HG02588 (cell line): ENCODE data around the gene FSD1L.

Experiments
- ATAC-seq: cut with Tn5 transposase; IDR thresholded peaks from one replicate; pipeline ENCODE4 v1.9.1; 2021; ENCODE audit warnings: mild to moderate bottlenecking, moderate library complexity; ENCODE audit not compliant: unreplicated experiment

Gene FSD1L

DNA sequence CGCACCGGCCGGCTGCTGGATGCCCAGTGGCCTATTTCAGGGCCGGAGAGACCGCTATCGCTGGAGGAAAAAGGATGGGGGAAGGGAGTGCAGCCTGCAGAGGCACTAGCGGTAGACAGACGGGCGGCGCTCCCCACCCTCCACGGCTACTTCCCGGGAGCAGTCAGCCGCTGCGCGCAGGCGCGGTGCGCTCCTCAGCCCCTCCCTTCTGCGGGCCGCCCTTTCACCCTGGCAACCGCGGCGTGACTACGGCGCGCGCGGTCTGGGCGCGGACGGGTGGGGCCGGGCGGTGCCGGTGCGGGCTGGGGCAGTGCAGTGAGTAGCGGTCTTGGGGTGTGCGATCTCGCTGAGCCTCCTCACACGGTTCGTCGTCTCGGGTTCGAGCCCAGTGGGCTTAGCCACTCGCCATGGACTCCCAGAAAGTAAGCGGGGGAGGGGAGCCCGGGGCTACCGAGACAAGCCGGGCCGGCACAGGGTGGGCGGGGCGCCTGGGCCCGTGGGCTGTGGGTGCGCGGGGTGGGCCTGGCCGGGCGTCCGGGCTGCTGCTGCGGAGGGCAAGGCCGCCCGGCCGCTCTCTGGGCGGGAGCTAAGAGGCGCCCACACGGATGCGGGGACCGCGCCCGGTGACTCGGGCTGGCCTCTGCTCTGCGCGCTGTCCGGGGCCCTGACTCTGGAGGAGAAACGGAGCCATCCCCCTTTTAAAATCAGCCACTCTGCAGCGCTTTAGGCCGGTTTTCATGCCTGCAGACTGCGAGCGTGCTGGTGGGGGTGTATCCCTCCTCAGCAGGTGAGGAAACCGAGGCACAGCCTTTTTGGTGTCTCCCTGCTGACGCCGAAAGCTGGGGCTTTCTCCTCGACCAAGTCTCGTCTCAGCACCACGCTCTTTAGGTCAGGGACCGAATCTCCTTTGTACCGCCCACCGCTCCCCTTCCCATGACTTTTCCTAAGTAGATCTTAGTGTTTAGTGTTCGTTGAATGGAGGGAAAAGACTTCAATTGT, at the start of gene FSD1L:
Gene FSD1L (plus strand): TSS at position 221 of the 999 bp plus-strand sequence. CDS start 187 bp downstream, at position 408.
- peak; percentile 90 for ATAC-seq

DNA sequence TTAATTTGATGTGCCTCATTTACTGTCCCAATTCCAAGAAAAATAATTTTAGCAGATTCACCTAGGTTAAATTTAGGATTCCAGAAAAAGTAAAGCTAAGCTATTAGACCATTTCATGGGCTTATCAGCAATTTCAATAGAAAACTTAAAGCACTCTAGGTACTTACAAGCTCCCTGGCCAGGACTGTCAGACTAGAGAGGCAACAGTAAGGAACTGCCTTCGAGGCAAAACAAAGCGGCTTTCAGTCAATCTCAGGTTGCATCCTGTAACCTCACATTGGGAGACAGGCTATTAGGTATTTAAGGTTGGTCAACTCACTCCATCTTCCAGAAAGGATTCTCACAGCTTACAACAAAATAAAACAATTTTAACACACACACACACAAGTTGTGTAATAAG, 48.7 kb upstream of the FSD1L start:
- no peak for ATAC-seq

DNA sequence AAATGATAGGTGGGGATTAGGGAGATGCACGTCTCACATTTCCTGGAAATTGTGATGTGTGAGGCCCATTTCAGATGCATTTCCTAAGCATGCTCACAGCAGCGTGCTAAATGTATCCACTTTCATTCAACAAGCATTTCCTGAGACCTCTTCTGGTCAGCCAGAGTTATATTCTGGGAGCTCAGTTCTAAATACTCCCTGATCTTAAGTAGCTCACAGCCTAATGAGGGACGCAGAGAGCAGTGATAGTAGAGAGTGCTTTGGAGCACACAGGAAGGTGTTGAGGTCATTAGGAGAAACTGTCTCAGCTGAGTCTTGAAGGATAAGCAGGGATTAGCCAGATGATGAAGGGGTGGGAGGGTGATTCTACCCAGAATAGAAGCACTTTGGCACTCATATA, 46.2 kb upstream of the FSD1L start:
- ATAC-seq = no peak

DNA sequence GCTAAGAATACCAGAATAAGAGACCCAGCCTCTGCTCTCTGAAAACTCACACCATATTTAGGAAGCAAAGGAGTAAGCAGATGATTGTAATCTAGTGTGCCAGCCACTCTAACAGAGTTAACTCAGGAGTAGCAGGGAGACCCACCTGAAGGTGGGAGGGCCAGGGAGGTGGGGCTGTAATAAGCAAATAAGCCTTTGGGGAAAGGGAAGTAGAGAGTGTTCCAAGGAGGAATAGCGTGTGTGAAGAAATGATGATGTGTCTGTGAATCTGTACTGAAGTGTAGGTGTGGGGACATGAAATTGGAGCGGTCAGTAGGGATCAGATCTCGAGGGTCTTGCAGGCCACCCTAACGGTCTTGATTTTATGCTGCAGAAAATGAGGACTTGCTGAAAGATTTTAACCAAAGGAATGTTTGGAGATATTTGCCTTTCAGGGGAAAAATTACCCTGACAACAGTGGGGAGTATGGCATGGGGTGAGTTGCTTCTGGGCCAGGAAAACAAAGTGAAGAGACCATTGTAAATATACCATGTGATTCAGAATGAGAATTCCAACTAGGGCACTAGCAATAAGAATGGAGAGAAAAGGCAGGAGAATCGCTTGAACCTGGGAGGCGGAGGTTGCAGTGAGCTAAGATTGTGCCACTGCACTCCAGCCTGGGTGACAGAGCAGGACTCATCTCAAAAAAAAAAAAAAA, 44.1 kb upstream of the FSD1L start:
- no peak for ATAC-seq

DNA sequence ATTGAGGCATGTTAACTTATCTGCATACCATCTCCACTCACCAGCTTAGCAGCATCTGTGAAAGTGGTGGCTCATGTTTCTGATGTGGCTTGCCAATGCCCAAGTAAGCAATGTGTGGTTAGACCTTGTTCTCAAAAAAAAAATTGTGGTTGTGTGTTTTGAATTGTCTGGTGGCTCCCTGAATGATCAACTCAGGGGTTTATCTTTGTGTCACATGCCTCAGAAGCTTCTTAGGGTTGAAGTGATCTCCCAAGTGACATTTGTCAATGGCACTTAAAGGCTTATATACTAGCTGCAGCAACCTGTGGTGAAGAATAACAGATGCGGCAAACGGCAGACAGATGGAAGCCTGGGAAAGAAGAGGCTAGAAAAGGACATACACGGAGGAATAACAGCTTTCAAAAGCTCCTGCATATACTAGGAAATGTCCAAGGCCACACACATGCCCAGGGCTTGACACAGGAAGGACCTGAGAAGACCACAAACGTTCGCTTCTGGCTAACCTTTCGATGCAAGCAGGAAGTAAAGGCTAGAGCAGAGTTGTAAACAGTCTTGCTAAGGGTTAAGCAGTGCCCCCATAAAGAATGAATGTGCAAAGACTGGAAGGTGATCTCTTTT, 42.2 kb upstream of the FSD1L start:
- ATAC-seq = peak; percentile 95

DNA sequence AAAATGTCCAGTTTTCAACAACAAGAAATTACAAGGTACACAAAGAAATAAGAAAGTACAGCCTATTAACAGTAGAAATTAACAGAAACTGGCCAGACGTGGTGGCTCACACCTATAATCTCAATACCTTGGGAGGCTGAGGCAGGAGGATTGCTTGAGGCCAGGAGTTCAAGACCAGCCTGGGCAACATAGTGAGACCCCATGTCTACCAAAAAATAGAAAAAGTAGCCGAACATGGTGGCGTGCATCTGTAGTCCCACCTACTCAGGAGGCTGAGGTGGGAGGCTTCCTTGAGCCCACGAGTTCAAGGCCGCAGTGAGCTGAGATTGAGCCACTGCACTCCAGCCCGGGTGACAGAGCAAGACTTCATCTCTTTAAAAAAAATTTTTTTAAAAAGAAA, 41.5 kb upstream of the FSD1L start:
- ATAC-seq = no peak

DNA sequence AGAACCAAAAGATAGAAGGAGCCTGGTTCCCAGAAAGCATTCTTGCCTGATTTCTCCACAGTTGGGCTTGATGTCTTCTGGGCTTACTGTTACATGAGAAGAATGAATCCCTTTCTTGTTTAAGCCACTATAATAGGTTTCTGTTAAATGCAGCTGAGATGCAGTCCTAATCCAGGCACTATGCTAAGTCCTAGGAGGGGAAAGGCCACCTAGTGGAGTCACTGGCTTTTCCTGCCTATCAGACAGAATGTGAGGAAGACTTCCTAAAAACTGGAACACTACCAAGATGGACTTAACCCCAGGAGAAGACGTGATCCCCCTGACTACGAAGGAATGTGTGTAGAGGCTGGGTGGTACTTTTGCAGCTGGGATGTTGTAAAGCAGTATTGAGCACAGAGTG, 34.3 kb upstream of the FSD1L start:
- ATAC-seq = no peak

DNA sequence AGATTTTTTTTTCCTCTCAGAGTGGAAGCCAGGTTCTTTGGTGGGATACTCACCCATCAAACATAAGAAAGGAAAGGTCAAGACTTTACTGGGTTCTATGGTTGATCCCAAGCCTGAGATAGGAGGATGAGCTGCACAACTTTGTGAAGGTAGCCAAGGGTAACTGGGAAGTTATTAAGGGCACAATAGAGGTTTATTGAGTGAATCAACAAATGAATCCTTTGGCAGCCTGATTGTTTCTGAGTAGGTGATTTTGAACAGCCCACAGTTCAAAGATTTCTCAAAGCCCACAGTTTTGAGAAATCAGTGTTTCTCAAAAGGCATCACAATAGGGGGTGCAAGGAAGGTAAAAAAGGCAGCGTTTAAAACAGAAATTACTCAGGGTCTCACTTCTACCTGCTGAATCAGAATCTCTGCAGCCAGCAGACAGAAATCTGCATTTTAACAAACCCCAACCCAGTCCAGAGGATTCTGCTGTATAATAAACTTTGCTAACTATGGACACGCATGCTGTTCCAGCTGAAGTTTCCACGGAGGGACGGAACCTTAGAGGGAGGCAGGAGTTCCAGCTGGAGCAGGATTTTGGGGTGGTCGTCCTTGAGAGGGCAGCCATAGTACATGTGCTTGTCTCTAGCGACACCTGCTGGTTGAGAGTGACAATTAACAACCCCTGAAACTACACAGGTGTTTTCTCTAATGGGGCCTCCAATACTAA, 32.7 kb upstream of the FSD1L start:
- ATAC-seq = peak; percentile 73

DNA sequence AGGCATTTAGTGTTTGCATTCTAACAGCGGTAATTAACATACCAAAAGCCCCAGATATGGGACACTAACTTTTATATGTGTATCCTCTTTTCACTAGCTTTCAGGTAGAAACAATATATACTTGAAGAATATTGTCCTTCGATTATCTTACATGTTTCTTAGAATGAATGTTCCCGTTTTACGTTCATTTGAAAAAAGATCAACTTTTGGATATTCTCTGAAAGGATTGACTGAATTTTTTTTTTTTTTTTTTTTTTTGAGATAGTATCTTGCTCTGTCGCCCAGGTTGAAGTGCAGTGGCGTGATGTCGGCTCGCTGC, 32.2 kb upstream of the FSD1L start:
- ATAC-seq = no peak

DNA sequence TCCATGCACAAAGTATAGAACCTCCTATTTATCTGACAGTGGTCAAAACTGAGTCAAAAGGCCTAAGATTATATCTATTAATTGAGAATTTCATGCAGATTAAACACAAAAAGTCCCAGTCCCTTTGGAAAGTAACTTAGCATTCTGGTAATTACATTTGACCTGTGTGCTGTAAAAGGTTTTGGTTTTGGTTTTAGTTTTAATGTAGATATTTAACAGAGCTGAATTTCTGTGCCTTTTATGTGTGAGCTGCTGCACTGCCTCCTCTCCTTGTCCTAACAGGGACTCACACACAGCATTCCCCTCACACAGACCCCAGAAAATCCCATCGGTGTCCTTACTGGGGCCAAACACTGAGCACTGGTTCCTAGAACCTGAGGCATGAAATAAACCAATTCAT, 31.0 kb upstream of the FSD1L start:
- no peak for ATAC-seq

DNA sequence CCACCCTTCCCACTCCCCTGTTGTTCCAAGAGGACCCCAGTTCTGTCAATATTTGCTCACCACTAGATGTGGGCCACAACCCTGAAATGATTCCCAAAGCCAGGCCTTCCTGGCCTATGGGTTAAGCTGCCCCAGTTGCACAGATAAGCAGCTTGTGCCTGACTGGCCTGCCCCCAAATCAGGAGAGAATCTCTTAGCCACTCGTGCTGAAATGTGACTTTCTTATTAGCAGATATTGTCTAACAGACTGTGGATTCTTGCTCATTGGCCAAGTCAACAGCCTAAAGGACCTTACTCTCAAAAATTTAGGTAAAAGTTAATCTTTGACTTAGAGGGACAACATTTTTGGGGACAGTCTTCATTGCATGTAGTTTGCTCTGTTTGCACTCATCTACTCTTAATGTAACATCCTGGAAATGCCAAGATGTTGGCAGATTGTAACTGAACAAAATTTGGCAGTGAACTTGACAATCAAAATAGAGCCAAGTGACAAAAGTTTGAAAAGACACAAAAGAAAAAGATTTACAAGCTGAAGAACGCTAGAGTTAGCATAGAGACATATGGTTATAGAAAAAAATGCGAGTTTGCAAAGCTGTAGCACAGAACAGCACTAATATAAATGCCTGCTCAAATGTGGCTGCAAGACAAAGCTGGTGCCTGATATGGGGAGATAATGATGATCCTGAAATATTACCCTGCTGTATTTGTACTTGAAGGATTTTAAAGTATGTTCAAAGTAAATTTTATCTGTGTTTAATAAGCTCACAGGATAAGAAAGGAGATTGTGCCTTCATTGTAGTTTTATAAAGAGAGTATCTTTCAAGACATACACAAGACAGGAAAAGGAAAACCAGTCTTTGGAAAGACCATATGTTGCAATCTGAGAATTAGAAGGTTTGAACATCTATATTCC, 29.0 kb upstream of the FSD1L start:
- no peak for ATAC-seq

DNA sequence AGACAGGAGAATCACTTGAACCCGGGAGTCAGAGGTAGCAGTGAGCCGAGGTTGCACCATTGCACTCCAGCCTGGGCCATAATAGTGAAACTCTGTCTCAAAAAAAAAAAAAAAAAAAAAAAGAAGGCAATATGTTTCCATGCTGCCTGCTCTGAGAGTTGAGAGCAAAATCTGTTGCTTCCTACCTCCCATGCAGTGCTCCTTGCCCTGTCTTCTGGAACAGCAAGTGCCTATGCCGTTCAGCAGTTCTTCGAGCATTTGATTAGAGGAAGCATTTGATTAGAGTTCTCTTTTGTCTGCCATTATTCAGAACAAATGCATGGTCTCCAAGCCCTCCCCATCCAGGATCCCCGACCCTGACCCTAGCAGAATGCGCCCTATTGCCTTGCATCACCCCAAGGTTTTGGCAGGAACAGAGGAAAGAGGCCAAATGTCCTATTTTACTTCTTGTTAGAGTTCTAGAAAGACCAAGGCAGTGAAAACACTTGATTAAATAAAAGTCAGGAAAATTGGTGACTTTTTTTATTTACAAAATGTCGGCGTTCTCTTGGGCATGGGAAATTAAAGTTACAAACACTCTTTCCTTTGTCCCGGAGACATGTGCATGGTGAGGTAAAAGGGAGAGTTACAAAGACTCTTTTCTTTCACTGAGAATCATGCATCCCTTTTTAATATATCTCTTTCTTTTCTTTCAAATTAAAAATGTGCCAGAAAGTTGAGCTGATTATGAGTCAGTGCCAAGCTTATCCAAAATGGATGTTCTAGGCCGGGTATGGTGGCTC, 27.8 kb upstream of the FSD1L start:
- ATAC-seq = no peak

DNA sequence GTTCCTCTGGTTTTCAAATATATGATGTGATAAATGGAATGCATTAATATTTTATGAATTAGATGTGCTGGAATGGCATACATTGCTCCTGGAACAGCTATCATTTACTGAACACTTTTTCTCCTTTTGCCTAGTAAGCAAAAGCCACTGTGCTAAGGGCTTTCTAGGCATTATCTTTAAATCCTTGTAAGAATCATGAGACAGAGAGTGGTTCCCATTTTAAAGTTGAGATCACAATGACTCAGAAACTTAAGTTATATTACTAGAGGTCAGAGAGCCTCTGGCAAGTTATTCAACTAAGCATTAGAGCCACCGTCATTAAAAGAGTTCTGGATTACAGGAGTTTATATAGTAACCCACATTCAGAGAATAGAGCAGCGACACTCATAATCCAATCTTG, 26.7 kb upstream of the FSD1L start:
- ATAC-seq = no peak

DNA sequence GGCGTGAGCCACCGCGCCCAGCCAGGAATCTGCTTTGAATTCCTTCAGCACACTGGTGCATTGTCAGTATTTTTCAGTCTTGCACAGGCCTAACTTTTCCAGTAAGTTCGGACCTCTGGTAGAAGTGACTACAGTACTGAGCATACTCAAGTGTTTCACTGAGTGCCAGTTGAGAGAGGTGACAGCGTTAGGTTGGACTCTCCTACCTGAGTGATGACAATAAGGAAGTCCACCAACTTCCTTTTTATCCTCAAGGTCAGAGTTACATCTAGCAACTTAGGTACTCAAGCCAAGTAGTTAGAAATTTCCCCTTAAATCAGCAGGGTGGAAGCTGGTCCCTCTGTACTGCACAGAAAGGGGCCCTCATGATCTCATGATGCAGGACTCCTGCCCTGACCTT, 26.0 kb upstream of the FSD1L start:
- no peak for ATAC-seq

DNA sequence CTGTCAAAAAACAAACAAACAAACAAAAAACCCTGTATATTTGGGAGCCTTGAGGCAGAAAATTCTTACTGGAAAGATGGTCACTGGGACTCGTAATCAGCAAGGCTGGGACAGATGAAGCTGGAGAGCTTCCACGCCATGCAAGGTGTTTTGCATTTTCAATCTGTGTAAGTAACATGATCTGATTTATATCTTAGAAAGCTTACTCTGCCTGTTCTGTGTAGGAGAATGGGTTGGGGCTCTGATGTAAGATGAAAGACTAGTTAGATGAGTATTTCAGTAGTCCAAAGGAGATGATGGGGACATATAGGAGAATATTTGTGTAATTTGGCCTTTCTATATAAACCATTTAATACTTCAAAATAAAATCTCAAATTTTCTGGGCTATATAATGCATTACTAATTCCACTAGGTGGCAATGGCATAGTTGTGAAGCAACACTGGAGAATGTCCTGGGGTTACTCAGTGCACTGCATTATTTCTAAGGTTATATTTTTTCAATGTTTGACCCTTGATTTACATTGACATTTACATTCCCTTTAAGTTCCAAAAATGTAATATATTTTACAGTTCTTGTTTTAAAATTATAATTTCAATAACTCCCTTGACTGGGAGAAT, 21.9 kb upstream of the FSD1L start:
- no peak for ATAC-seq

DNA sequence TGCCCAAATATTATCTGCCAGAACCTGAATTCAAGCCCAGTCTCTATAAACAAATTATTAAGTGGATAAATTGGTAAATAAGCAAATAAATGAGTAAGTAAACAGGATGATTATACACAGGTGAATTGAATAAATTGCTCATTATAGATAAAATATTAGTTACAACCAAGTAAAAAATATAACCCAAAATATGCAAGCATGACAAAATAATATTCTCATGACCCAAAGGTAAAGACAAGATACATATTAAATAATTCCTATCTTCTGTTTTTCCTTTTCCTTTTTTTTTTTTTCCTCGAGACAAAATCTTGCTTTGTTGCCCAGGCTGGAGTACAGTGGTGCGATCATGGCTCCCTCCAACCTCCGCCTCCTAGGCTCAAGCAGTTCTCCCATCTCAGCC, 21.2 kb upstream of the FSD1L start:
- ATAC-seq = no peak

DNA sequence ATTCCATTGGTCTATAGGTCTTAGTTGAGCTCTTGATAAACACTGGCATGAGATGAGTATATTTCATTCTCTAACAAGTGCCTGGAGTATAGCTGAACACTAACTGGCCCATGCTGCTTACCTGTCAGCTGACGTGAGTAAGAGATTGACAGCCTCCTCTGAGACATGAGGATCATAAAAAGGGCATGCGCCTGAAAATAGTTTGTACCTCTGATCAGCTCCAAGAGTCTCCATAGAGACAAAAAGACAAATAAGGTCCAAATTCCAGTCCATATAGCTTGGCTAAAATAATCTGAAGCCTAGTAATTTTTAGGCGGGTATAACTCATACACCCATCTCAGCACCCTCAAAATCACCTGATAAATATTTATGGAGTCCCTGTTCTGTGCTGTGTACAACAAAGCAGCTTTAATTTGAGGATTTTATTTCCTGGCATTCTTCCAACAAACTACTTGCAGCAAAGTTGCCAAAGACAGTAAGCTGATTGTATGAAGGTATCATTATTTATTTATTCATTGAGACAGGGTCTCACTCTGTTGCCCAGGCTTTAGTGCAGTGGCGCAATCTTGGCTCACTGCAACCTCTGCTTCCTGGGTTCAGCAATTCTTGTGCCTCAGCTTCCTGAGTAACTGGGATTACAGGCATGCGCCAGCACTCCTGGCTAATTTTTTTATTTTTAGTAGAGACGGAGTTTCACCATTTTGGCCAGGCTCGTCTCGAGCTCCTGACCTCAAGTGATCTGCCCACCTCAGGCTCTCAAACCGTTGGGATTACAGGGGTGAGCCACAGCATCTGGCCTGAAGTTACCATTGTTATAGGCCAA, 16.2 kb upstream of the FSD1L start:
- no peak for ATAC-seq

DNA sequence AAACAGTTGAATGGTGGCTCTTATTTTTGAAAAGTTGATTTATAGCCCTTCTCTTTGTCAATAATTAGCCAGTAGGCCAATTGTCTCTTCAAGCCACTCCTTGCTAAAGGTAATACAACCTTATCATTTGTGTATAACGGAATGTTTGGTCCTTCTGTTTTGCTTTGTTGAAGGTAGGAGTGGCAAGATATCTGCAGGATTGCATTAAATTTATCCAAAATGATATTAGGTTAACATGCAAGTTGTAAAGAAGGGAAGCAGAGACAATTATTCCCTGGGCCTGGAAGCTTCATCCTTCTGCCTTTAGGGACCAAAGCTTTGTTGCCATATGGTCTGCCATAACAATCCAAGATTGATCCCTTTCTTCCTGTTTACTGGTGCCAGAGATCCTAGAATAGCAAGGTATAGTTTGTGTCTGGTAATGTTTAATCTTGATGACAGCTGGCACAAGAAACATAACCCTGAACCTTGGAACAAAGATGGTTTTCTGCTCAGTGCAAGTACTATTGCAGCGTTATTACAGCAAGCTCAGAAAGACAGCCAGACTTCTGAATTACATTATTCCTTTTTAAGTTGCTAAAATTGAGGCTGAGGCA, 15.5 kb upstream of the FSD1L start:
- ATAC-seq = no peak
